ENCODE measurements around the gene UQCRH. TPM values are rescaled to one million over a fixed set of nuclear protein-coding genes. Genes with fewer than 3 reads are reported as not detected.

The UQCRH gene
- total and polyA plus RNA-seq, 2 of the 13 experiments (the other 11 are each of a cell fraction or from before 2014, with no cell fraction given) = 548 to 556 TPM

- in situ Hi-C loops (cut with HindIII; ENCODE audit: extremely low pct_ligation_motif_present, low pct_unique_long_range_greater_than_20kb) (no loop called here), intact Hi-C loops (cut with micrococcal nuclease; ENCODE audit: unreplicated experiment) (no loop called here)
- Histone ChIP-seq H3K9me3 (ENCODE audit: low read length) (no peaks in the 10 kb centered on the region), H3K79me2 (ENCODE audit: insufficient read depth, low read length) (no peaks in the 10 kb centered on the region), H3K4me3 (replicated peaks in 1 of 3; ENCODE audit: insufficient read depth in 1 of 3, low read depth in 2 of 3, low read length in 3 of 3) (no peak overlapping the region), H2AFZ (ENCODE audit: low read length) (no peak overlapping the region), H3K4me2 (ENCODE audit: low read depth, low read length) (no peak overlapping the region), H3K4me1 (ENCODE audit: insufficient read depth, low read length) (peaks cover 1% of the 10 kb centered on the region; the same call in 1 of the 2 replicates), H3K27ac (ENCODE audit: extremely low read length, insufficient read depth, low read length) (no peak overlapping the region), H4K20me1 (ENCODE audit: insufficient read depth, low read length) (no peaks in the 10 kb centered on the region), H3K9ac (ENCODE audit: insufficient read depth, low read depth, low read length) (no peak overlapping the region), H3K27me3 (ENCODE audit: control insufficient read depth in 1 of 2, insufficient read depth in 2 of 2, low read length in 2 of 2) (no peaks in the 10 kb centered on the region), H3K36me3 (replicated peaks in 1 of 2; ENCODE audit: control insufficient read depth in 1 of 2, insufficient read depth in 2 of 2, low read length in 2 of 2) (peaks cover 27 to 92% of the 10 kb centered on the region in 2 experiments)
- peak in 1 of 2 experiments; percentile 18; a peak in 1 of 4 replicates for TF ChIP-seq POLR2A (IDR thresholded peaks at IDR 0.05; ENCODE audit: insufficient read depth in 1 of 2, low read depth in 2 of 2, low read length in 2 of 2)
- TF ChIP-seq ZNF652 (CRISPR knock-in tag; IDR thresholded peaks at IDR 0.05; ENCODE audit: borderline replicate concordance, low read depth) = no peak
- TF ChIP-seq RBM22 (optimal IDR thresholded peaks at IDR 0.05; ENCODE audit: low read length) = peak; percentile 72
- no TSS peak for BruUV-seq (replicated peaks)
- CTCF ChIA-PET (ENCODE audit: low intra/inter-chr PET ratio, low total read pairs) = no interaction called here
- ATAC-seq = no peak
- no peak for FAIRE-seq
- no peak for DNase-seq (ENCODE audit: low spot score)
- POLR2A ChIA-PET = interaction anchor here (2.0 kb wide), 1 partner anchor 29 kb away, joined by 5 read pairs; the partner anchor contains the start of genes LRRC41 and UQCRH
- WGBS (ENCODE audit: low lambda C conversion rate) = 95% methylated on average over 5 of the region's 6 CpGs
Observed at GRCh38 chr1:46274225-46275029, 29.1 kb upstream of the UQCRH start.

GRCh38 chr1:46275030-46275337, 28.5 kb upstream of the UQCRH start:
- ATAC-seq (no peak), FAIRE-seq (no peak), DNase-seq (ENCODE audit: low spot score) (no peak)
- peaks cover 27 to 89% of the 10 kb centered on the region in 2 experiments for H3K36me3 ChIP-seq (replicated peaks in 1 of 2; ENCODE audit: control insufficient read depth in 1 of 2, insufficient read depth in 2 of 2, low read length in 2 of 2)
- ChIA-PET CTCF (ENCODE audit: low intra/inter-chr PET ratio, low total read pairs) (no interaction called here), POLR2A (interaction anchor here (2.0 kb wide), 1 partner anchor 29 kb away, joined by 5 read pairs; the partner anchor contains the start of genes LRRC41 and UQCRH)
- no peaks in the 10 kb centered on the region for H3K79me2 ChIP-seq (ENCODE audit: insufficient read depth, low read length)
- H3K27ac ChIP-seq (ENCODE audit: extremely low read length, insufficient read depth, low read length) = no peak overlapping the region
- in situ Hi-C loops (cut with HindIII; ENCODE audit: extremely low pct_ligation_motif_present, low pct_unique_long_range_greater_than_20kb) = no loop called here
- H3K4me3 ChIP-seq (replicated peaks in 1 of 3; ENCODE audit: insufficient read depth in 1 of 3, low read depth in 2 of 3, low read length in 3 of 3) = no peak overlapping the region
- H2AFZ ChIP-seq (ENCODE audit: low read length) = no peak overlapping the region
- no peaks in the 10 kb centered on the region for H3K9me3 ChIP-seq (ENCODE audit: low read length)
- no peak overlapping the region for H3K9ac ChIP-seq (ENCODE audit: insufficient read depth, low read depth, low read length)
- BruUV-seq (replicated peaks) = no TSS peak
- H3K4me1 ChIP-seq (ENCODE audit: insufficient read depth, low read length) = peaks cover 7% of the 10 kb centered on the region
- intact Hi-C loops (cut with micrococcal nuclease; ENCODE audit: unreplicated experiment) = no loop called here
- TF ChIP-seq MAZ (IDR thresholded peaks at IDR 0.05; ENCODE audit: borderline replicate concordance, low read depth, low read length) (no peak), MAZ (CRISPR knock-in tag; IDR thresholded peaks at IDR 0.05; ENCODE audit: low read depth) (no peak), POLR2A (IDR thresholded peaks at IDR 0.05; ENCODE audit: insufficient read depth in 1 of 2, low read depth in 2 of 2, low read length in 2 of 2) (0 out of 4 replicates have a peak, but pooled peaks of 1 of the 2 experiments have one; percentile 8), ZFP82 (CRISPR knock-in tag; IDR thresholded peaks at IDR 0.05; ENCODE audit: borderline replicate concordance) (no peak), RBM22 (optimal IDR thresholded peaks at IDR 0.05; ENCODE audit: low read length) (peak; percentile 3)
- no peaks in the 10 kb centered on the region for H3K27me3 ChIP-seq (ENCODE audit: control insufficient read depth in 1 of 2, insufficient read depth in 2 of 2, low read length in 2 of 2)
- 98% methylated on average over 6 of the region's 6 CpGs for WGBS (ENCODE audit: low lambda C conversion rate)
- no peaks in the 10 kb centered on the region for H4K20me1 ChIP-seq (ENCODE audit: insufficient read depth, low read length)
- no peak overlapping the region for H3K4me2 ChIP-seq (ENCODE audit: low read depth, low read length)

Data from HepG2 (cell line).